DMS153 (cell line): ENCODE results near the gene C19orf81.

Experiments used
- DNase-seq: peaks from one replicate; lab custom pipeline; 2025; lab: John Stamatoyannopoulos, UW

C19orf81 gene

DNA sequence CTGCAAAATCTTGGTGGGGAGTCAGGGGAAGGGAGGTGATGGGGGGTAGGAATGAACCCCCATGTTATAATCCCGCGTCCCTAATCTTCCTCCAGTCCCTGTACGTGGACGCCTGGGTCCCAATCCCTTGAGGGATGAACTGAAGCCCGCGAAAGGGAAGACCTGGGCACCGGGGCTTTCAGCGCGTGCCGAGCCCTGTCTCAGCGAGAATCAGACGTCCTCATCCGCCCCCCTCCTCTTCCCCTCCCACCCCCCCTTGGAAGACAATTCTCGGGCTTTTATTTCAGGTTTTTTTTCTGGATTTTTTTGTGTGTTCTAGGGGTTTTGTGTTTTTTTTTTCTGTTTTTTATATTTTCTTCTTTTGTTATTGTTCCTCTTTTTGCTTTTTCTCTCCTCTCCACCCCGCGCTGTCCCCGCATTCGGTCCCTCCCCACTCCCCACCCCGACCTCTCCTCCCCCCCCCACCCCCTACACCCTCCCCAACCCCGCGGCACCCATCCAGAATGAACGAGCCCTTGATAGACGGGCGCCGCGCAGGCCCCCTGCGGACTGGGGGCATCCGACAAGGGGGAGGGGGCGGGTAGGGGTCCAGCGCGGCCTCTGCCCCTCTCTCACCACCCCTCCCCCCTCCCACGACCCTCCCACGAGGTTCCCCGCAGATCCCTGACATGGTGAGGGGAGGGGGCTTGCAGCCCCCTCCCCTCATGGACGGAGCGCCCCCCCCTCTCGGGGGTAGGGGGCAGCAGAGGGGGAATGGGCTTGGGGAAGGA is 10.3 kb downstream of the C19orf81 start:
- DNase-seq, result no peak

DNA sequence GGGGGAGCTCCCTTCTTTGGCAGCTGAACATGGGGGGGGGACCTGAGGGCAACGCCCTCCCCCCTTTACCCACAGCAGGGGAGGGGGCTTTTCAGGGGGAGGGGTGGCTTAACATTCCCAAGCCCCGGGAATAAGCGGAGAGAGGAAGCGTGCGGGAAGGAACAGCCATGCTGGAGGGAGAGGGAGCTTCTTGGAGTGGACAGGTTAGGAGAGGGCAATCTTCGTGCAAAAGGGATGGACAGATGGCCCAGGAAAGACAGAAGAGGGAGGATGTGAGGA is 10.8 kb downstream of the C19orf81 start:
- DNase-seq, result no peak

DNA sequence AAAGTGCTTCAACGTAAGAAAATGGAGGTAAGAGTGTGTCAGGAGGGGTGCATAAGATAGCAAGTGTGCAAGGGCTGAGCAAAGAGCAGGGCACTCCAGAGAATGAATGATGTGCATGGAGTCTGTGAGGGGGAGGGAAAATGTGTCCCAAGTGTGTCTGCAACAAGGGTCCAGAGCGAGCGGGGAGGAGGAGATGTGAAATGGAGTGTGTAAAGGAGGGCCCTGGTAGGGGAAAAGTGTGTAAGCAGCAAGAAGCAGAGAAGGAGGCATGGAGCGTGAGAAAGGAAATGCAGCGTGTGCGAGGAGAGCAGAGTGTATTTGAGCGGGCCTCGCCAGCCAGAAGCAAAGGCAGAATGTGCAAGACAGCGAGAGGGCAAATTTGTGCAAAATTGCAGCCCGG is 11.8 kb downstream of the C19orf81 start:
- DNase-seq, result no peak

DNA sequence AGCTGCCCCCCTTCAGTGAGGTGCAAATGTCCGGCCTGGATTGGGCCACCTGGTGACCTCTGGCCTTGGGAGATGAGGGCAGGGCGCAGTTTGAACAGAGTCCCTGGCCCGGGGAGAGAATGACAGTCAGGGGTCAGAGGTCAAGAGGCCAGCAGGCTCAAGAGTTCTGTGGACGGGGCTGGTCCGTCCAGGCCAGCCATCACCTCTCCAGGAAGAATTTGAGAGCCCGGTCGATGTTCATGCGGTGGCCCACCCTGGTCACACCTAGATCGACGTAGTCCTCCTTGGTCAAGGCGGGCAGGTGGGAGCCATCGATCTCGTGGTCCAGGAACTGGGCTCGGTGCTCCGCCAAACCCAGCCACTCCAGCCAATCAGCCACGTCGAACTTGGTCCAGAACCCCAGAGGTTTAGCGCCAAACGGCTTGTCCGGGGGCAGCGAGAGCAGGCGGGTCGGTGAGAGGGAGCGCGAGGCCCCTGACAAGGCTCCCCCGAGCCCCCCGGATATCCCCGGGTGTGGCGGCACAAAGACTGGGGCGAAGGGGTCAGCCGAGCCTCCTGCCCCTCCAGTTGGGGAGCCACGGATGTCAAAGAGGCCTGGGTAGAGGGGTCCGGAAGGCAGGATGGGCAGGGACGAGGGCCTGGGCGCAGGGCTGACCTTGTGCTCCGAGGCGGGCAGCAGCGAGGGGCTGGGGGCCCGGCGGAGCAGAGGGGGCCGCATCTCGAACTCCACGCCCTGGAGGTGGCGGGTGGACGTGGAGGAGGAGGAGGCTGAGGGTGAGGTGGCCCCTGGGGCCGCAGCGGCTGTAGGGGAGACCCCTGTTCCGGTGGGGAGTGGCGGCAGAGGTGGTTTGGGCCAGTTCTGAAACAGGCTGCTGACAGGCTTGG is 12.8 kb downstream of the C19orf81 start:
- no peak for DNase-seq

DNA sequence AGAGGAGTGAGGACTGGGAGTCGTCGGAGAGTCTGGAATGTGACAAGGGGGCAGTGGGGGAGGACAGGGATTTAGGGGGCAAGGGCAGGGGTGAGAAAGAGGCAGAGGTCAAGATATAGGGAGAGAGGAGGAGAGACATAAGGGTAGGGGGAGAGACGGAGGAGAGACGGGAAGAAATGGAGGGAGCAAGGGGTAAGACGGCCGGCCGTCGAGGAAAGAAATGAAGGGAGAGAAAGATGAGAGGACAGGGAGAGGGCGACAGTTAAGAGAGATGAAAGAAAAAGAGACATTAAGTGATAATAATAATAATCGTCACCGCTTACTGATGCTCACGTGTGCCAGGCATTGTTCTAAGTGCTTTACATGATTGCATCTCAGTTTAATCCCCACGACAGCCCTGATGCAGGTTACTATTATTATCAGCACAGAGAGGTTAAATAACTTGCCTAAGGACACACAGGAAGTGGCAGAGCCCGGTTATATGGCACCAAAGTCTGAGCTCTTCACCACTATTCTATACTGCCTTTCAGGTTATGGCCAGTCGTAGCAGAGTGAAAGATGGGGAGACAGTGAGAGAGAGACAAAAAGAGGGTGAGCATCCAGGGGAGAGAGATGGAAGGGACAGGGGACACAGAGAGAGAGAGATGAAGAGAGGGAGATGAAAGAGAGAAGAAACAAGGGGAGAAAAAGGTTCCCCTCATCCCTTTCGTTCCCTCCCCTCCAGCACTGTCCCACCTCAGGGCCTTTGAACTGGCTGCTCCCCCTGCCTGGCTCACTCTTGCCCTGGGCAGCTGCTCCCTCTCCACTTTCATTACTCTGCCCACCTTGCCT is 13.6 kb downstream of the C19orf81 start:
- DNase-seq, result no peak

DNA sequence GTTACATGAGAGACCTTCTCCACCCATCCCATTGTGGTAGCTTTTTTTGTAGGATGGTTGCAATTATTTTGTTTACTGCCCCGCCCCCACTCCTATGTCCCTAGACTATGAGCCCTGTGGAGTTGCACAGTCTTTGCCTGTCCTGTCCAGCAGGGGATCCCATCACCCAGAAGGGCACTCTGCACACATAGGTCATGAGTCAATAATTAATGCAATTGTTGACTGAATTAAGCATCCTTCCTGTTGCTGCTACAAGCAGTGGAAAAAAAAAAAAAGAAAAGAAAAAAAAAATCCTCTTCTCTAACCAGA is 14.2 kb downstream of the C19orf81 start:
- DNase-seq, result no peak

DNA sequence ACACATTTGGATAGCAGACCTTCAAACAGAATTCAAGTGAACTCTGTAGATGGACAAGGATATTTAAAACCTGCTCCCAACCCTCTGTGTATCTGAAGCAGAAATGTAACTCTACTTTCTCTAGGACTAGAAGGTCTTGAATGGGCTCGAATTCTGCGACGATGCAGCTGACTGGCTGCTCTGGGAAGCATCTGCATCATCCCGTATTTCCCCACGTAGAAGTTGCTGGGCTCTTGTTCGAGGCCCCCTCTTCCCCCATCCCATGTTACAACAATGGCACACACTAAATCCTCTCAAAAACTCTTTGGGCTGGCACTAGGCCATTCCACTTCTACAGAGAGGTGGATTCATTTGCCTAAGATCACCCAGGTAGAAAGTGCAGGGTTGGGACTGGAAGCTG is 15.0 kb downstream of the C19orf81 start:
- no peak for DNase-seq

DNA sequence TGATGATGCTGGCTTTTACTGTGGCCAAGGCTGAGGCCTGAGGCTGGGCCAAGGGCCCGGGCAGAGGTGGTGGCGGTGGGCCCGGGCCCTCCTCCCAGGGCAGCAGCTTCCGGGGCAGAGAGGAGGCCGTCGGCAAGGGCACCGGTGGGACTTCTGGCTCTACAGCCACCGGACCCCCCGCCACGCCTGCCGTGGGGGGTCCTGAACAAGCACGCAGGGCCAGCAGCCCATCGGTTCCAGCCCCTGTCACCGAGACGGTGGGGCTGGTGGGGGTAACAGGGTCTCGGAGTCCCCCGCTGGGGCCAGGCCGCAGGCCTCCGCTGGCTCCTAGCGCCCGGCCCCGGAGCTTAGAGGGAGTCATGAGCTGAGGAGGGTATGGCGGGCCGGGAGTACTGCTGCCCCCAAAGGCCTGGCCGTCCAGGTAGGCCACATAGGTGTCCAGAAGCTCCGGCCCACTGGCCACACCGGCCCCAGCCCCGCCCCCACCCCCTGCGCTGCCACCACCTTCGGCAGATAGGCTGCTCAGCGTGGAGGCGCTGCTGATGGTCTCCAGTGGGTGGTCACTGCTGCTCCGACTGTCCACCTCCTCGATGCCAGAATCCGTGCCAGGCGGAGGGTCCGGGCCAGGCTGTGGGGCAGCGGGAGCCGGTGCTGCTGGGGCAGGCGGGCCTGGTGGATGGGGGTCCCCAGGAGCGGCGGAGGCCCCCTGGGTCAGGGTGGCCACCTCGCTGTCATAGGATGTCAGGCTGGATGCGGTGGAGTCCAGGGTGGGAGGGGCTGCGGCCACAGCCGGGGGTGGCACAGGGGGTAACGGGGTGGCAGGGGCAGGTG is 17.3 kb downstream of the C19orf81 start:
- DNase-seq, result no peak

DNA sequence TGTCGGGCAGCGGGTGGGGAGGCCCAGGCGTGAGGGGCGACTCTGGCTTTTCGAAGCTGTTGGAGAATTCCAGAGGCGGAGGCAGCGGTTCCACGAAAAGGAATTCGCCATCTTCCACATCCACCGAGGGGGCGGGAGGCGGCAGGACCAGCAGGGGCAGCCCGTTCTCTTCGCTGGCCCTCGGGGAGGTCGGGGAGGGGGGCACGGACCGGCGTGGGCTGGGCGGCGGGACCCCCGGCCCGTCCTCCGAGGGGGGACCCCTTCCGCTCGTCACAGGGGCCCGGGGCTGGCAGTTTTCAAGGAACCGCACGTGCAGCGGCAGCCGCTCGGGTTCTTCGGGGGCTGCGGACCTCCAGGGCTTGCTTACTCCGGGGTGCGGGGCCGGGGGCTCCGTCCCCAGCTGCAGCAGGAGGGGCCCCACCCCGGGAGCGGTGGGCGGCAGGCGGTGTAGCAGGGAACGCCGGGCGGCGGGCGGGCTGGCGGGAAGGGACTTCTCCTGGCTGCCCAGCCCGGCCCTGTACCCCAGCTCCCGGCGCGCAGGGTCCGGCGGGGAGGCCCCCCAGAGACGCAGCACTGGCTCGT is 18.0 kb downstream of the C19orf81 start:
- no peak for DNase-seq

DNA sequence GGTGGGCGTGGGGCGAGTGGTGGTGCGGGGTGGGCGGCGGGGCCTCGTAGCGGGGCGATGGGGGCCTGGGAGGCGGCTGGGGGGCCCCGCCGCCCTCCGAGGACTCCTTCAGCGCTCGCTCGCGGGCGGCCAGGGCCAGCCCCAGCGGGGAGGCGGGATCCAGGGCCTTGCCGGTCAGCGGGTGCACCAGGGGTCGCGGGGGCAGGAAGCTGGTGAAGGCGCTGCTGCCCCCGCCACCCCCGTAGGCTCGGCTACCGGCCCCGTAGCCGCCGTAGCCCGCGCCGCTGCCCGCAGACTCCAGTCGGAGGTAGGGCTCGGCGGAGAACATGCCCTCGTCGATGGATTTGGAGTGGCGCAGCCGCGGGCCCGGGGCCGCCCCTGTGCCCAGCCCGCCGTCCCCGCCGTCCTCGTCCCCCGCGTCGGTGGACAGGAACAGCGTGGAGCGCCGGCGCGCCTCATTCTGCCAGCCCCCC is 18.6 kb downstream of the C19orf81 start:
- no peak for DNase-seq

DNA sequence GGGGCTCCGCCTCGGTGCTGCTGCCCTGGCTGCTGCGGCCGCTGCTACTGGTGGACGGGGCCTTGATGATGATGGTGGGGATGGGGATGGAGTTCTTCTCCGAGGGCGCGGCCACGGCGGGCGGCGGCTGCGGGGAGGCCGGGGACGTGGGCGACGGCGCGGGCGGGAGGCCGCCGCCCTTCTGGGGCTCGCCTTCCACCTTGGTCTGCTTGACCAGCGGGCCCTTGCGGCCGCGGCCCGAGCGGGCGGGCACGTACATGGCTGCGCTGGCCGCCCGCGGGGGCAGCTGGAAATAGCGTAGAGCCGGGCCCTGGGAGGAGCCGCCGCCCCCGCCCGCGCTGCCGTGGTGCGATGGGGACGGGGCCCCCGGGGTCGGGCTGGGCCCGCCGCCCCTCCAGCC is 19.2 kb downstream of the C19orf81 start:
- DNase-seq, result no peak

DNA sequence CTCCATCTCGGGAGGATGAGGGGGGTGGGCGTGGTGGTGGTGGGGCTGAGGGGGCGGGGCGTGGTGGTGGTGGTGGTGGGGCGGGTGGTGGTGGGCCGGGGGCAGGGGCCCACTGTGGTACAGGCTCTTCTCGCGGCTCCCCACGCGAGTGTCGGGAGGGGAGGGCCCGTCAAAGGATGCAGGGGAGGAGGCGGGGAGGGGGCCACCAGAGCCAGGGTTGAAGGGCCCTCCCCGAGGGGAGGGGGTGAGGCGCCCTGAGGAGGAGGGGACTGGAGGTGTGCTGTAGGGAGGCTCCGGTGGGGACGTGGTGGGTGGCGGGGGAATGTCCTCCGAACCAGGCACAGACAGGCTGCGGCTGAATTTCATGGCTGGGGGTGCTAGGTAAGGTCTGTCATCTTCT is 19.6 kb downstream of the C19orf81 start:
- no peak for DNase-seq

DNA sequence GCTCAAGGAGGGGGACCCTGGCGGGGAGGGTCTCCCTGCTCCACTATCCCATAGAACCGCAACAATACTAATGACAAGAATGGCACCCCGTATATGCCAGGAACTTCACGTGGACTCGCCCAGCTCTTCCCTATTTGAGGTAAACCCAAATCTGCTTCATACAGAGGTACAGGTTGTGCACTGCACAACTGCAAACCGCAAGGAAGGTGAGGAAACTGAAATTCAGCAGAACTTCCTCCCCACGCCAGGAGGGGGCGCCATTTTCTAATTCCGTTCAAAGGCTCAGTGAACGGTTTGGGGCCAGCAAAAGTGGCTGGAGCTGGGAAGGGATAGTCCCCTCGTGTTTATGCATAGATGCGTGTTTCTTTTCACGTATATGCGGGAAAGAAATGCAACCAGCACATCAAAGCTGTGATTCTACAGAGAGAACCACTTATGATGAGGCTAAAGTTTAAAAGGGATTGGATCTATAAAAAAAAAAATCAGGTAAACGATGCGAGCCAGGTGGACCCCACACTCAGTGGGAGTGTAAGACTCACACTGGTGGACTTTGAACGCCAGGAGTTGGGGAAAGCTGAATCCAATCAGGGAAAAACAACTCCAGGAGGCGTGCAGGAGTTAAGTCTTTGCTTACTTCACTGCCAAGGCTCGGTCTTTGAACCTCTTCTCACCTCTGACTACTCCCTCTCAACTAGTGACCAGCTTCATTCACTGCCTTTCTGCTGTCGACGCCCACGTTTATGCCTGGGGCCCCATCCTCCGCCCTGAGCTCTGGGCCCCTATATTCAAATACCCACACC is 20.3 kb downstream of the C19orf81 start:
- DNase-seq, result peak; percentile 17

DNA sequence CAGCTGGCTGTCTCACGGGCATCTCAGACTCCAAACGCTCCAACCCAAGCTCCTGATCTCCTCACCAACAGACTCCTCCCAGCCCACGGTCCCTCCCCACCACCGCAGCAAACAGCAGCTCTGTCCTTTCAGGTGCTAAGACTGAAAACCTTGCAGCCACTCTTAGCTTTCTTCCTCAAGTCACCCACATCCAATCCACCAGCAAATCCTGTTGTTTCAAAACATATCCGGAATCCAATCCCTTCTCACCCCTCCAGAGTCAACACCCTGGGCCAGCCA is 20.8 kb downstream of the C19orf81 start:
- no peak for DNase-seq

DNA sequence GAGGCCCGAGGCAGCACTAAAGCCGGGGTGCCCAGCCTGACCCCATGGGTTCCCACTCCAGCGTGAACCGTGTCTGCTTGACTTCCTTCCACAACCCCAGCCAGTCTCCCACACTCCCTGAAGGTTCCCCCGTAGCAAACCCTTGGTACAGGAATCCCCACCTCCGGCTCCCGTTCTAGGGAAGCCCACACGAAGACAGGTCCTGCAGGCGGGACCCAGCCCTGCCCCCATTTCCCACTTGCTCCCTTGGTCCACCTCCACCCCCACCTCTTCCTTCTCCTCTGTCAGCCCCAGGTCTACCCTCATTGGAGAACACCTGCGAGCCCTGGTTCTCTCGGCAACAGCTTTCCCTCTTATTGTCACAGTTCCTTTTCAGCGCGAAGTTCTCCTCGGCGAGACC is 23.9 kb downstream of the C19orf81 start:
- DNase-seq, result no peak

DNA sequence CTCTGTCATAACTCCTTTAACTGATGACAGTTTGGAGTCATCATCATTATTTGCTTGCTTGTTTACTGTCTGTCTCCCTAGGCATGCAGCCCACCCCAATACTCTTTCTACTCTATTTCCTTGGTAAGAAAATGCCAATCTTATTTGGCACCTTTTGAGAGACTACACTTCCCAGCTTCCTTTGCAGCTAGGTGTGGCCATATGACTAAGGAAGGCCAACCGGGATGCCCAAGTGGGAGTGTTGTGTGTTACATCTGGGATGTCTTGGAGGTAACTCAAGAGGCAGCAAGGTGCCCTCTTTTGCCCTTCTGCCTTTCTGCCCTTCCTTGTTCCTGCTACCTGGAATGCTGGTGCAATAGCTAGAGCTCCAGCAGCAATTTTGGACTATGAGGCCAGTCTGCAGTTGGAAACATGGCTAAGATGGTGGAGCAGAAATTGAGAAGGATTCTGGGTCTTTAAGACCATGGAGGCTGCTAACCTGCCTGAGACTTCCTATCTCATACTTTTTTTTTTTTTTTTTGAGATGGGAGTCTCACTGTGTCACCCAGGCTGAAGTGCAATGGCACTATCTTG is 27.5 kb downstream of the C19orf81 start:
- no peak for DNase-seq

DNA sequence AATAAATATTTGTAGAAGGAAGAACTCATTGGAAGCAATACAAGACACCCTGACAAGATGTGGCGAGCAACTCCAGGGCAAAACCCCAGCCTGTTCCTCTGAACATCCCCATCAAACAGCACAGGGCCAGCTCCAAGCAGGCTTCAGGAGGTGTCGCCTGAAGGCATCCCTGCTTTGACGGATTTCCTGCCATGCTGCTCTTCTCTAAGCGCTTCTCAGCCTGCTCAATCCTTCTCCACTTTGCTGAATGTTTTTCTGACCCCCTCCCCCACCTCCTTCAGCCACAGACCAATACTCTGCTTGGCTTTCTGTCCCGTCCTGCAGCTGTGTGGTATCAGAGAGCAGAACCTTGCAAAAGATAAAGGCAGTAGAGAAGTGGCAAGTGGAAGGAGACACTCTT is 28.4 kb downstream of the C19orf81 start:
- DNase-seq, result no peak

DNA sequence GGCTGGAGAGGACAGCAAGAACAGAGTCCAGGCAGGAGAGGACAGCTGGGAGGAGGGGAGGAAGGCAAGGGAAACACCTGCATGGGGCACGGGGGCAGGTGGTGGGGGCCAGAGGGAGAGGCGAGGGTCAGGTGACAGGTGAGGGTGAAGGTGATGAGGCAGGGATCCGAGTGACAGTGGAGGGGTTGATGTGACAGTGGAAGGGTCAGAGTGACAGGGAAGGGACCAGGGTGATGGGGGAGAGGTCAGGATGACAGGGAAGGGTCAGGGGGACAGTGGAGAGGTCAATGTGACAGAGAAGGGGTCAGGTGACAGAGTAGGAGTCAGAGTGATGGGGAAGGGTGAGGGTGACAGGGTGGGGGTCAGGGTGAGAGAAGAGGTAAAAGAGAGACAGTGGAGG is 29.1 kb downstream of the C19orf81 start:
- no peak for DNase-seq

DNA sequence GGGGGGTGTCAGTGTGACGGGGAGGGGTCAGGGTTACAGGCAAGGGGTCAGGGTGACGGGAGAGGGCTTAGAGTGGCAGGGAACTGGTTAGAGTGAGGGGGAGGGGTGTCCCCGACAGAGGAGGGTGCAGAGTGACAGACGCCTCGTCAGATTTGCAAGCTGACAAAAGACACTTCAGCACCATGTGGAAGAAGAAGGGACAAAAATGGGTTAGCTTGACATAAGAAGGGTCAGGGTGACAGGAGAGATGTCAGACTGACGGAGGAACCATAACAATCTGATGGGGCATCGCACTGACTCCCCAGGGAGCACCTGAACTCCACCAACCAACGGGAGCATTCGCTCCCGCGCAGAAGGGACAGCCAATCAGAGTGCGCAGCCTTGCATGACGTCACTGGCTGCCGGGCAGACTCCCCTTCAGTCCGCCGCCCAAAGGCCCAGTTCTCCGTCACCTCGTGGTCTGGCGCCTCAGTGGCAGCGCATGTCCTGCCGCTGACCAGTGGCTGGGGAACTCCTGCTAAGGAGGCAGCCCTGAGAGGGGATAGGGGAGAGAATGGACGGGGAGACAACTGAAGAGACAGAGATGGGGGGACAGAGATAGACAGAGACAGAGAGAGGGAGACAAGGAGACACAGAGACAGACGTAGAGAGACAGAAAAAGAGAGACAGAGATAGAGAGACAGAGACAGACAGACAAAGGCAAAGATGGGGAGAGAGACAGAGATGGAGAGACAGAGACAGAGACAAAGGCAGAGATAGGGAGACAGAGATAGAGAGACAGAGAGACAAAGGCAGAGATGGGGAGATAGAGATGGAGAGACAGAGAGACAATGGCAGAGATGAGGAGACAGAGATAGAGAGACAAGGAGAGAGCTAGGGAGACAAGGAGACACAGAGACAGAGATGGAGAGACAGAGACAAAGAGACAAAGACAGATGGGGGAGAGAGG is 30.2 kb downstream of the C19orf81 start:
- peak; percentile 73 for DNase-seq
